GM18511 (cell line): ENCODE measurements around the gene KCNQ1.

Source experiments
- ATAC-seq: cut with Tn5 transposase; IDR thresholded peaks from one replicate; pipeline ENCODE4 v1.9.1; 2021; ENCODE audit warnings: mild to moderate bottlenecking, moderate library complexity; ENCODE audit not compliant: unreplicated experiment

The KCNQ1 gene

DNA sequence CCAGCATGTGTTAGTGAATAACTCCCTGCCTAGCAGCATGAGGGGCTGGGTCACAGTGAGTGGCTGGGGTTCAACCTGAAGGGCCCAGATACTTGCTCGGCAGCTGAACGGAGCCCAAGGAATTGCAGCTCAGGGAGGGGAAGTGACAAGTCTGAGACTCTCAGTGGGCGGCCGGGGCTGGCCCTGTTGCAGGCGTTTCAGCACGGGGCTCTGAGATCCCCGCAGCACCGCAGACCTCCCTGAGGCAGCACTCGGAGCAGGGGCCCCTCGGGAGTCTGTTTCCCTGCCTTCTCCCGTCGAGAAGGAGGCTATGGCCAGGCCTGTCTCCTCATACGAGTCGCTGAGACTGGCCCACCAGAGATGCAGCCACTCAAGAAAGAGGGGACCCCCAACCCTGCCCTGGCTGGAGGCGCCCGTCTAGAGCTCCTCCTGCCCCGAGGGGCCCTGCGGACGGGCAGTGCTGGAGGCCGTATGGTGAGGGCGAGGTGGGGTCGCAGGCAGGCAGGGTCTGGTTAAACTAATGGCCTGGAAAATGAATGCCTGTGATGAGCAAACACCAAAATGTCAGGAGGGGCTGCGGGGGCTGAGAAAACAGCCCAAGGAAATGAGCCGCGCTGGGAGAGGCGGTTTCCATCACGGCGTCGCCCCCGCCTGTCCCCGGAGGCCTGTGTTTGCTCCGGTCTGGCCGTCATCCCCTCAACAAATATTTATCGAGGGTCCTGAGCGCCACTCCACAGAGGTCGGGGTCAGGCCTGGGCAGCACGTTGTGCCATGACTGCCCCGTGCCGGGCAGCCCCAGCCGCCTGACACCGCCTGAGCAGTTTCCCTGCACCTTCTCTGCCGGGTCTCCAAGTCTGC is 35.0 kb upstream of the KCNQ1 start:
- no peak for ATAC-seq

GRCh38 chr11:2410616-2411015 is 34.2 kb upstream of the KCNQ1 start:
- ATAC-seq = no peak

GRCh38 chr11:2411446-2412305 is 33.1 kb upstream of the KCNQ1 start:
- no peak for ATAC-seq

DNA sequence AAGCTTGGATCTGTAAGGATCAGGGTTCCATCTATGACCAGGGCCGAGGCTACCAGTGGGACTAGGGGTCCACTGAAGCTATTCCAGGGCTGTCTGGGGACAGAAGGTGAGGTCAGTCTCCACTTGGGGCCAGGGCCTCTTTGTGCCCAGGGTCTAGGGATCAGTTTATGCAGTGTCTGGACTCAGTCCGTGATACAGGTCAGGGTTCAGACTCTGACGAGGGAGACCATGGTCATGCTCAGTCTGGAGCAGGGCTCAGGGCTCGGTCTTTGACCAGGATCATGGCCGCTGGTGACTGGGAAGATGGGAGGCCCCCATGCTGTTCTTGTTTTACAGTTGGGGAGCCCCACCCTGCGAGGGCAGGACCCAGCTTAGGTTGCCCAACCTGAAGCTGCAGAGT is 32.5 kb upstream of the KCNQ1 start:
- no peak for ATAC-seq

DNA sequence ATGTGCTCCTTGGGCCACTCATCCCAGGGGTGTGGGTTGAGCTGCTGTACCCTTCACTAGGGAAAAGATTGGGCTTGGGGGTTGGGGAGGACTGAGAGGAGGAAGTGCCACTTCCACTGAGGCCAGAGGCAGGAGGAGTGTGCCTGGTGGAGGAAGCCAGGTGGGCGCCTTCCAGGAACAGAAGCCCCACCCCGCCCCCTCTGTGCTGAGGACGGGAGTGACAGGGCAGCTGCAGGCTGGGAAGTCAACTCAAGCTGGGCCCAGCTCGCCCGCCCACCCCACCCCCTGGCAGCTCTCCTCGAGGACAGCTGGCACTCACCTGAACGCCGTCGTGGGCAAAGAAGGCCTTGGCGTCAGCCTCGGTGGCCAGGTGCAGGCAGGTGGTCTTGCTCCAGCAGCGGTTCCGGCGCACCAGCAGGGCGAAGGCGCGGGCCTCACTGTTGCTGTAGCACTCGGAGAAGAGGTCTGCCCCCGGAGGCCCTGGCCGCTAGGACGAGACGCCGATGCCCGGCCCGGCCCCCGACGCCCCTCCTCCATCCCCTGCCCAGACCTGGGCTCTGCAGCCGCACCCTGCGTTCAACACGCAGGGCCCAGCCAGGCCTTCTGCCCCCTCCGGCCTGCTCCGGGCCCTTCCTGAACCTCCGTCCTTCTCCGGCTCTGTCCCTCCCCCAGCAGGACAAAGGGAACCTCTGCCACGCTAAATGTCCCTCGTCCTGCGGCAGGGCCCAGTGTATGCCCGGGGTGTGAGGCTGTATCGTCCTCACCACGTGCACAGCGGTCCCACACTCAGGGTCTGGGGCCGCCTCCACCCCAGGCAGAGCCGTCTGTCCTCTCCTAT is 30.8 kb upstream of the KCNQ1 start:
- no peak for ATAC-seq

GRCh38 chr11:2414616-2415015 is 30.2 kb upstream of the KCNQ1 start:
- ATAC-seq = no peak

DNA sequence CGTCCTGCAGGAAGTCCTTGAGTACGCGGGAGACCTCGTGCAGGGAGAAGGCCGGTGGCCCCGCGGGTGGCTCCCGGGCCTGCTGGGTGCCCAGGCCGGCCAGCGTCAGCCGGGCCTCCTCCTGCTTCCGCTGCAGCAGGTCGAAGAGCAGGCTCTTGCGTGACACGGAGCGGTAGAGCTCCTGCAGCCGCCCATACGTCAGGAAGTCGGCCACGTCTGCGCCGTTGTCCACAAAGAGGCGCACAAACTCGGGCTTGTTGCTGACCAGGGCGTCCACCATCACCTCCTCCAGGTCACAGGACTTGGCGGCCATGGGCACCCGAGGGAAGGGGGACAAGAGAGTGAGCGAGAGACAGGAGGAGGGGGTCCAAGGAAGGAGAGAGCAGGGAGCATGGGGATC is 29.6 kb upstream of the KCNQ1 start:
- ATAC-seq = no peak

DNA sequence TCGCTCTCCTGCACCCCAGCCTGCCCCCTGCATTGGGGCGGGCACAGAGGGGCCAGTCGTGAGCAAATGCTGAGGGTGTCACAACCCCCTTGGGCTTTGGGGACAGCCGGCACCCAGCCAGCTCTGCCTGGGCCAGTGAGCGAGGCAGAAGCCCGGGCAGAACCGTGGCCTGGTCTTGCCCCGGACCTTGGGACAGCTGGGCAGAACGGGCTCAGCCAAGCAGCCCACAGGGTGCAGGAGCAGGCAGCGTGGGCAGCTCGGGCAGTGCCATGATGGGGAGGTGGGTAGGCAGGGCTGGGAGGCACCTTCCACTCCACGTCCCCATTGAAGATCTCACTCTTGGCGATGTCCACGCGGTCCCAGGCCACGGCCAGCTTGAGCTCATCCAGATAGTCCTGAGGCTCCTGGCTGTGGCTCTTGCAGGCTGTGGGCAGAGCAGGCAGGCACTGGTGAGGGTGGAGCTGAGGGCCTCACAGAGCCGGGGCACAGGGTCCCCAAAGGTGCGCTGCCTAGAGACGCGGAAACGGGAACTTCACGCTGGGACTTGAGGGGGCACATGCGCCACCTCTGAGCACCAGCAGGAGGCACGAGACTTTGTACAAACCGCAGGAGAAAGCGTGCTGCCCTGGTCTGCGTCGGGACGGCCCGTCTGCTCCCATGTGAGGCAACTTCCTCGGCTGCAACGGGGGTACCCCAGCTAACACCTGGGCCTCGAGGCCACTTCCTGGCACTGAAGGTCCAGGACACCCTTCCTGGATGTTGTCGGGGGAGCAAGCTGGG is 29.0 kb upstream of the KCNQ1 start:
- ATAC-seq = no peak

- no peak for ATAC-seq
Observed at GRCh38 chr11:2416765-2417164, 28.0 kb upstream of the KCNQ1 start.

GRCh38 chr11:2417856-2418692 is 26.7 kb upstream of the KCNQ1 start:
- no peak for ATAC-seq

DNA sequence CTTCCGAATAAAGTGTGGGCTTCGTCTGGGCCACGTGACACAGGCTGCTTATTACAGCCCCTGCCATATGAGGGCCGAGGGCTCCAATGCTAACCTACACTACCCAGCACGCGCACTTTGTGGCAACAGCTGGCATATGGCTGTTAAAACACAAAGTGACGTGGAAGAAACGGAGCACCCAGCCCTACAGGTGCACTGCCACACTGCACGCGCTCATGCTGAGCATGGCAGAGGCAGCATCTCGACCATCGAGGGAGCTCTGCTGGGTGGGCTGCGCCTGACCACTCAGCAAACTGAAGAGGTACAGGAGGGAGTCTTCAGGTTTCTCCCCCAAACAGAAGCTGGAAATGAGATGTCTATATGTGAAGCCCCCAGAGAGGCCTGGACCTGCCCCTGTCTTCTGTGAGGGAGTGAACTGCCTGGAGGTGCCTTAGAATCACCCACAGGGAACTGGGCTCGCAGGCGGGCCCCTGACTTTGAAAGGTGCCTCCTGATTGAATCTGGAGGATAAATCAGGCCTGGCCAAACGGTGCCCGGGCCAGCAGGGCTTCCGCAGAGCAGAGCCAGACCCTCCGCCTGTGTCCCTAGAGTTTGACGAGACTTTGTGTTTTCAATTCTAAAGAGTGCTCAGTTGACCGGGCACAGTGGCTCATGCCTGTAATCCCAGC is 26.0 kb upstream of the KCNQ1 start:
- no peak for ATAC-seq

DNA sequence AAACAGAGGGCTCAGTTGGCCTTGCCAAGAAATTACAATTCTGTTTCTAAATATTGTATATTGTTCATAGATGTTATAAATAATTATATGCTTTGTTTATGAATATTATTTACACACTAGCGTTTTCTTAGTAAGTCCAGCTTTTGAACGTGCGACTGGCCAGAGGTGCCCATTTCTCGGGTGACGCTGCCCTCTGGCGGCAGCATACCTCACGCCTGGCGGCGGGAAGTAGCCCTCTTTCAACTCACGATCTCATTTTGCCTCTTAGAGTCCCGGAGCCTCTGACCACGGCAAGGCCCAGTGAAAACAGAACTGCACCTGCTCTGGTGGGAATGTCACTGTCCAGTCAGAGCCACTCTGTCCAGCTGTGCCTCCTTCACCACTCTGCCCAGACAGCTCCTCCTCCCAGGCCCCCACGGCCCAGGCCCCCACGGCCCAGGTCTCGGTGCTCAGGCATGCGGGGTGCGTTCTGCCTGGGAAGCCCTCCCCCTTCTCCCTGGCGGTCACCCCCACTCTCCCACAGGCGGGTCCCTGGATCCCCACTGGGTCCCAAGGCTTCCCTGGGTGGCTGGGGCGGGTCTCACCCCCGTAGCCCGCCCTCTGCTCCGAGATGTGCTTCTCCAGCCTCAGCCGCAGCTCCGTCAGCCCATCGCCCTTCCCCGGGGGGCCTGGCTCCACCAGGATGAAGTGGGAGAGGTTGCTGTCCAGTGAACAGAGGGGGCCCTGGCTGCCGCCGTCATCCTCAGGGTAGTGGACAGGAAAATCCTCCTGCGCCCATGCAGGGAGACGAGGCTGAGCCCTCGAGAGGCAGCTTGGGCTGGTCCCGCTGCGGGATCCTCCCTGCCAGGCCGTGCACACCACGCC is 24.9 kb upstream of the KCNQ1 start:
- ATAC-seq = no peak

DNA sequence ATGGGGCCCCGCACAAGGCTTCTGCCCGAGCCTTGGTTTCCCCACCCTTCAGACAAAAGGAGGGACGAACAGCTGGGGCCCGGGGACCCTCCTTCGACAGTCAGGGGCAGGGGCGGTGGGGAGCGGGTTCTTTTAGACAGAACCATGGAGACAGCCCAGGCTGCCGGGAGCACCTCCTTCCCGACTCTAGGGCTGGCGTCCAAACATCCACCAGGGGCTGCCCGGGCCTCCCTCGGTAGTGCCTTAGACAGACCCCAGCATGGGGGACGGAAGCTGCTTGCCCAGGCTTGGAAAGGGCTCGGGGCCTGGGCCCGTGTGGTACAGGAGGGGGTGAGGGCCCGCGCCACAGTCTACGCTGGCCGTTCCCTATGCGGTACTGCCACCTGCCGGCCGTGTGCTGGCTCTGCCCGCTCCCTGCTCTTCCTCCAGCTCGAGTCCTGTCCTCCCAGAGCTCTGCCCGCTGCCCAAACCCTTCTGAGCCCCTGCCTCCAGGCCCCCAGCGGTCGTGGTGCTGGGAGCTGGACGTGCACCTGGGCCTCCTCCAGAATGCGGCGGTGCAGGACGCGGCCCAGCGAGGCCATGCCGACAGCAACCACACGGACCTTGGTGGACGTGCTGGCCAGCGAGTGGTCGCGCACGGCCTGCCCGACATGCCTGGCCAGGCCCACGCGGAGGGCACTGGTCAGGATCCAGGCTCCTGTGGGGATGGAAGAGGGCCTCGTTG is 24.1 kb upstream of the KCNQ1 start:
- peak; percentile 78 for ATAC-seq

DNA sequence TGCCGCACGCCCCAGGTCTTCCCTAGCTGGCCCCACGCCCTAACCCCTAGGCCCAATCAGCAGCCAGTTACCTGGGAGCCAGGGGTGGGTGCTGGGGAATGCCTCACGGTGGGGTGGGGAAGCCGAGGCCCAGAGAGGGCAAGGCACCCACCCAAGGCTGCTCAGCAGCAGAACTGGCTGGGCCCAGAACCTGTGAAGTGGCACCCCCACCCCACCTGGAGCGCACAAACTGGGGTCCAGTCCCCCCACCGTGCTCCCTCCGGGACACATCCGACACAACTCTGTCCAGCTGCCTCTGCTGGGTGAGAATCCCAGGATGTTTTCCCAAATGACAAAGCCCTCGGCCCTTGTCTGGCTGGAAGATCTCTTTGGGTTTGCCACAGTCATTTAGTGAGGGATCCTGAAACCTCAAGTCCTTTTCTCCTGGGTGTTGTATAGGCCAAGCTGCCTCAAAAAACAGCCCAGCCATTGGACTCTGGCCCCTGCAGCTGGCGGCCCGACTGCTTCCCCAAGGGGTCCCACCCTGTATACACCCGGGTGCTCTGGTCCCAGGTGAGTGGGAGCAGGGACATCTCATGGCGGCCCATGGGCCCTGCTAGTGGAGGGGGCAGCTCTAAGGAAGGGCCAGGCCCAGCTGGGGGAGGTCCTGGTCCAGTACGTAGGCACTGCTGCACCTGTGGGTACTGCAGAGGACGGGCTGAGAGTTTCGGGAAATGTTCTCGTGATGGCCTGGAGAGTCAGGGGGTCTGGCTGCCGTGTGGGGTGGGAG is 23.4 kb upstream of the KCNQ1 start:
- ATAC-seq = no peak

GRCh38 chr11:2421996-2422395 is 22.8 kb upstream of the KCNQ1 start:
- no peak for ATAC-seq

GRCh38 chr11:2422461-2423156 is 22.2 kb upstream of the KCNQ1 start:
- ATAC-seq = no peak
